Psoas muscle (tissue), 8 donors: Measurements from ENCODE around the gene BRF1. TPM values are rescaled to one million over a fixed set of nuclear protein-coding genes. Genes with fewer than 3 reads are reported as not detected.

Experiments used
- ATAC-seq, 4 donors: fragments of 200-7000 bp; cut with Tn5 transposase; one replicate each; pipeline ENCODE4 v1.9.1; 2020; ENCODE audit warnings: moderate library complexity in 3 of 4, mild to moderate bottlenecking in 2 of 4
- DNase-seq, 2 donors: peaks; one replicate each; pipeline ENCODE4 v3.0.0-alpha.2; 2020
- H3K27ac ChIP-seq: fragments of 200-600 bp; one replicate; pipeline ENCODE4 v1.8.0; 2022
- H3K27me3 ChIP-seq, 3 donors: fragments of 200-600 bp in 1 of 3; one replicate each; pipeline versions ENCODE4 v1.6.1 to v1.8.0; 2013 to 2022; ENCODE audit warnings: low read length in 2 of 3, mild to moderate bottlenecking in 2 of 3, moderate library complexity in 1 of 3; ENCODE audit not compliant: insufficient read depth in 3 of 3
- H3K36me3 ChIP-seq, 2 donors: fragments of 200-600 bp in 1 of 2; one replicate each; pipeline versions ENCODE4 v1.6.1 to v1.8.0; 2013 to 2022; ENCODE audit warnings: low read depth in 1 of 2, mild to moderate bottlenecking in 1 of 2, moderate library complexity in 1 of 2; ENCODE audit not compliant: insufficient read depth in 1 of 2
- H3K4me1 ChIP-seq: fragments of 200-600 bp; one replicate; pipeline ENCODE4 v1.8.0; 2022
- H3K4me3 ChIP-seq: fragments of 200-600 bp; one replicate; pipeline ENCODE4 v1.8.0; 2022; ENCODE audit warnings: mild to moderate bottlenecking
- H3K9me3 ChIP-seq: fragments of 200-600 bp; one replicate; pipeline ENCODE4 v1.8.0; 2022
- whole genome bisulfite sequencing, 3 donors: extraction: QIAGEN DNeasy Blood & Tissue Kit; methylation state at CpG; one replicate each; pipeline versions ENCODE4 v1.1.6 to v1.1.7; 2013; 5-methylcytosine and 5-hydroxymethylcytosine counted together
- intact Hi-C, 2 donors: fragments of 100-400 bp; cut with DNase I; formaldehyde crosslinking; loops; one replicate each; pipeline versions ENCODE4 v1.11.0 to v1.14.2; 2022
- polyA plus RNA-seq, 3 donors: library from polyadenylated mRNA; stranded (reverse); fragments of 200-250 nt; gene quantifications; one replicate each; pipeline ENCODE4 v1.2.3, GENCODE V29; 2013
- total RNA-seq, 4 donors: library from RNA; stranded (reverse); fragmentation: NEBNext Ultra II Directional in 2 of 4; extraction: Animal tissue kit (Norgen Biotek cat#: 25700) in 2 of 4; gene quantifications; one replicate each; pipeline versions ENCODE4 v1.2.1 to v1.2.4, GENCODE V29; 2021 to 2023
- TF ChIP-seq, protein P1 (sequence below): fragments of 200-600 bp; IDR thresholded peaks from one replicate; pipeline ENCODE4 v1.8.0; 2022; ENCODE audit warnings: antibody characterized with exemption
- donor health status: healthy with polysubstance abuse.
- donor health status: DM: no; HTN: no; CAD: no; lungs with moderate emphysema.
- donor health status: Bipolar disorder and iron deficiency.
- donor health status: healthy.
- donor health status: DM: yes; HTN: yes; CAD: no.
- donor health status: DM: no; HTN: no; CAD: no.
- donor health status: DM: no; HTN: no; CAD: no.
- donor health status: DM: yes; HTN: yes; CAD: no.

Gene BRF1
- total and polyA plus RNA-seq, 7 donors: 12.9 to 26.2 (median 17.1) TPM

DNA sequence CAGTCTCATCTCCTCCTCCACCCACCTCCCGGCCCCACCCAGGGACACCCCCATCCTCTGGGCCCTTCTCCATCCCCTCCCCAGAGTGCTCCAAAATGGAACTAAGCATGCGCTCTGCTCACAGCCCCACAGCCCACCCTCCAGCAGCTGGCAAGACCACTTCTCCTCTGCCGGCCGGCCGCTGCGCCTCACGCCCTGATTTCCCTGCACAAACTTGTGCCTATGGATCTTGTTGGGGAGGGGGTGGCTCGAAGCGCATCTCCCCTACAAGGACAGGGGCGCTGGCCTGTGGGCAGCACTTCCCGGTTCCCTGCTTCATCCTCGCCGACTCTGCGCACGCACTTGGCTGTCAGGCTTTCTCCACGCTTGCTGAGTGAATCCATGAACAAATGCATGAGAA is 100.2 kb downstream of the BRF1 start:
- no peak overlapping the region for H3K27ac ChIP-seq
- WGBS, 3 donors: 56 to 63% (median 57%) methylated on average over 16 of the region's 16 CpGs

DNA sequence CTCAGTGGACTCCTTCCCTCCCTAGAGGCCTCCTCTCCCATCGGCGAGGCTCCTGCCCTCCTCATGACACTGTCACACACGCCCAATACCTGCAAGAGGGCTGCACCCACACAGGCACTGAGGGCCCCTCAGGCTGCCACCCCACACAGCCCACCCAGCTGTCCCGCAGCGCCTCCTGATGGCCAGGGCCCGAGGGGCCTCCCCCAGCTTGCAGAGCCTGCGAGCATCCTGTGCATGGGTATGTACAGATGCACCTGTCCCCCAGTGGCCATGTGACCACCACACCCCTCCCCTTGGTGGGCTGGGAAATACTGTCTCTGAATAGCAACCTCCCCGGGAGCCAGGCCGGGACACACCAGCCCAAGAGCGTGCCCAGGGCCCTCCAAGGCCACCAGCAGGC is 100.7 kb downstream of the BRF1 start:
- TF ChIP-seq, protein P1, sequence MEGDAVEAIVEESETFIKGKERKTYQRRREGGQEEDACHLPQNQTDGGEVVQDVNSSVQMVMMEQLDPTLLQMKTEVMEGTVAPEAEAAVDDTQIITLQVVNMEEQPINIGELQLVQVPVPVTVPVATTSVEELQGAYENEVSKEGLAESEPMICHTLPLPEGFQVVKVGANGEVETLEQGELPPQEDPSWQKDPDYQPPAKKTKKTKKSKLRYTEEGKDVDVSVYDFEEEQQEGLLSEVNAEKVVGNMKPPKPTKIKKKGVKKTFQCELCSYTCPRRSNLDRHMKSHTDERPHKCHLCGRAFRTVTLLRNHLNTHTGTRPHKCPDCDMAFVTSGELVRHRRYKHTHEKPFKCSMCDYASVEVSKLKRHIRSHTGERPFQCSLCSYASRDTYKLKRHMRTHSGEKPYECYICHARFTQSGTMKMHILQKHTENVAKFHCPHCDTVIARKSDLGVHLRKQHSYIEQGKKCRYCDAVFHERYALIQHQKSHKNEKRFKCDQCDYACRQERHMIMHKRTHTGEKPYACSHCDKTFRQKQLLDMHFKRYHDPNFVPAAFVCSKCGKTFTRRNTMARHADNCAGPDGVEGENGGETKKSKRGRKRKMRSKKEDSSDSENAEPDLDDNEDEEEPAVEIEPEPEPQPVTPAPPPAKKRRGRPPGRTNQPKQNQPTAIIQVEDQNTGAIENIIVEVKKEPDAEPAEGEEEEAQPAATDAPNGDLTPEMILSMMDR: no peak
- intact Hi-C loops: loop anchor here in 1 of 2 donors (5.0 kb wide), 3 partner anchors 82 to 152 kb away; no protein-coding TSS in a partner anchor
- WGBS, 3 donors: 70 to 80% (median 77%) methylated on average over 10 of the region's 10 CpGs
- H3K9me3 ChIP-seq: no peaks in the 10 kb centered on the region
- no peak overlapping the region for H3K4me3 ChIP-seq
- peaks cover 0 to 43% (median 8%) of the 10 kb centered on the region in 3 donors for H3K27me3 ChIP-seq
- no peak overlapping the region for H3K27ac ChIP-seq
- ATAC-seq (no peak), DNase-seq (no peak)
- H3K36me3 ChIP-seq: no peaks in the 10 kb centered on the region
- peaks cover 27% of the 10 kb centered on the region for H3K4me1 ChIP-seq

More for the DNA sequence above, 100.2 kb downstream of the BRF1 start:
- DNase-seq (no peak), ATAC-seq (no peak)
- intact Hi-C loops: loop anchor here in 1 of 2 donors (5.0 kb wide), 3 partner anchors 82 to 152 kb away; no protein-coding TSS in a partner anchor
- TF ChIP-seq, protein P1: no peak
- H3K27me3 ChIP-seq: peaks cover 0 to 42% (median 5%) of the 10 kb centered on the region in 3 donors
- H3K4me1 ChIP-seq: peaks cover 33% of the 10 kb centered on the region
- H3K4me3 ChIP-seq: no peak overlapping the region
- no peaks in the 10 kb centered on the region for H3K36me3 ChIP-seq
- H3K9me3 ChIP-seq: no peaks in the 10 kb centered on the region

DNA sequence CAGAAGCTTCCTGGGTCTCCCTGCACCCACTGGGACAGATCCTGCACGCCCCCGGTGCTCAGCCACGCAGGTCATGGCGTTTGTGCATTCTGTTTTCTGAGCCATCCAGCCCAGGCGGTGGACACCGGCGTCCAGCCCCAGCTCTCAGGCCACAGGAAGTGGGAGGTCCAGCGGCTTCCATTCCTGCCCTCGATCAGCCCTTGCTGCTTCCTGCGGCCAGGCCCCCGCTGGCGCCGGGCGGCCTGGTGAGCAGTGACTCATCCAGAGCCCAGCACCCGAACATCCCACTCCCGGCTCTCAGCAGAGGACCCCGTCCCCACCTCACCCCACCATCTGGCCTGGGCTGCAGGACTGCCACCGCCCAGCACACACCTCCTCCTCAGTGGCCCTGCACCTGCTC is 101.7 kb downstream of the BRF1 start:
- peaks cover 0 to 48% (median 12%) of the 10 kb centered on the region in 3 donors for H3K27me3 ChIP-seq
- H3K4me3 ChIP-seq: no peak overlapping the region

DNA sequence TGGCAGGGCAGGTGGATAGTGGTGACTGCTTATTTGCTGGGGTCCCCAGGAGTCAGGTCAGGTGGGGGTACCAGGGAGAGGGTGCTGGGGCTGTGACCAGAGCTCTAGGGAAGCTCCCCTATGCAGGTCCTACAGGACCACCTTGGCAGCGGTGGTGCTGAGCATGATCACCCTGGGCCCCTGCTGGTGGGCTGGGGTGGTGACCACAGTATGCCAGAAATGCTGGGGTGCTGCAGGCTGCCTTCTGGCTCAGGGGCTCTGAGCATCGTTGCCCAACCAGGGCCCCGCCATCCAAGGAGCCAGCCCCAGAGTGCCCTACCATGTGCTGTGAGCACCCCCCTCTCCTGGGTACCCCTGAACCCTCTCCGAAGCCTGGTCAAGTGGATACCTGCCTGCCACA is 102.2 kb downstream of the BRF1 start:
- Histone ChIP-seq H3K27ac (peak overlapping the region; percentile 61), H3K9me3 (no peaks in the 10 kb centered on the region), H3K36me3 (no peaks in the 10 kb centered on the region), H3K4me1 (peaks cover 16% of the 10 kb centered on the region), H3K27me3 (peaks cover 0 to 48% (median 12%) of the 10 kb centered on the region in 3 donors), H3K4me3 (no peak overlapping the region)
- WGBS, 3 donors: 74 to 86% (median 85%) methylated on average over 4 of the region's 4 CpGs
- TF ChIP-seq, protein P1: no peak
- intact Hi-C loops: loop anchor here in 1 of 2 donors (5.0 kb wide), 1 partner anchor 106 kb away; no protein-coding TSS in a partner anchor
- ATAC-seq (no peak), DNase-seq (no peak)

More for the DNA sequence above, 101.7 kb downstream of the BRF1 start:
- intact Hi-C loops: loop anchor here in 1 of 2 donors (5.0 kb wide), 1 partner anchor 107 kb away; no protein-coding TSS in a partner anchor
- peaks cover 17% of the 10 kb centered on the region for H3K4me1 ChIP-seq
- TF ChIP-seq, protein P1: no peak
- DNase-seq: no peak
- WGBS, 3 donors: 50 to 54% (median 53%) methylated on average over 13 to 18 of the region's 18 CpGs
- no peaks in the 10 kb centered on the region for H3K36me3 ChIP-seq
- no peak for ATAC-seq
- peak overlapping the region; percentile 61 for H3K27ac ChIP-seq
- no peaks in the 10 kb centered on the region for H3K9me3 ChIP-seq
